HepG2 (cell line): ENCODE data around the gene TMOD3. TPM values are rescaled to one million over a fixed set of nuclear protein-coding genes. Genes with fewer than 3 reads are reported as not detected.

Source experiments
- BHLHE40 ChIP-seq: IDR thresholded peaks from 2 replicates; pipeline ENCODE4 v1.6.1; 2011; ENCODE audit warnings: low read length, improper control_type of control experiment
- CREM ChIP-seq, 2 experiments: sonication (generic) in 1 of 2; formaldehyde crosslinking in 1 of 2; IDR thresholded peaks; 2 replicates each; pipeline versions ENCODE4 v1.4.0 to v1.6.1; 2016 to 2020; ENCODE audit warnings: antibody characterized with exemption in 1 of 2, mild to moderate bottlenecking in 1 of 2, missing genetic modification reagents in 1 of 2
- ETS1 ChIP-seq: sonication (generic); formaldehyde crosslinking; IDR thresholded peaks from 2 replicates; pipeline ENCODE4 v1.4.0; 2020; ENCODE audit warnings: missing genetic modification reagents
- FOXJ3 ChIP-seq: sonication (generic); formaldehyde crosslinking; IDR thresholded peaks from 2 replicates; pipeline ENCODE4 v1.4.0; 2020; ENCODE audit warnings: missing genetic modification reagents, mild to moderate bottlenecking, borderline replicate concordance
- HIVEP1 ChIP-seq: sonication (generic); formaldehyde crosslinking; IDR thresholded peaks from 2 replicates; pipeline ENCODE4 v1.4.0; 2020; ENCODE audit warnings: mild to moderate bottlenecking, missing genetic modification reagents
- HOMEZ ChIP-seq: IDR thresholded peaks from 2 replicates; pipeline ENCODE4 v1.6.1; 2016; ENCODE audit warnings: low read depth
- JDP2 ChIP-seq: sonication (generic); formaldehyde crosslinking; IDR thresholded peaks from 2 replicates; pipeline ENCODE4 v1.8.1; 2022; ENCODE audit warnings: missing genetic modification reagents, borderline replicate concordance
- PAXIP1 ChIP-seq: sonication (generic); formaldehyde crosslinking; conservative IDR thresholded peaks from 2 replicates; pipeline ENCODE4 v1.4.0; 2020; ENCODE audit warnings: mild to moderate bottlenecking, missing genetic modification reagents, moderate library complexity
- PHB2 ChIP-seq: fragments of 450-650 bp; IDR thresholded peaks from 2 replicates; pipeline ENCODE4 v1.6.1; 2018; ENCODE audit not compliant: partially characterized antibody
- SP1 ChIP-seq, 2 experiments: fragments of 450-650 bp in 1 of 2; sonication (generic) in 1 of 2; formaldehyde crosslinking in 1 of 2; IDR thresholded peaks; 2 replicates each; pipeline versions ENCODE4 v1.4.0 to v1.6.1; 2016 to 2020; ENCODE audit warnings: missing genetic modification reagents in 1 of 2
- ZMAT3 ChIP-seq: sonication (generic); formaldehyde crosslinking; conservative IDR thresholded peaks from 2 replicates; pipeline ENCODE4 v1.7.0; 2021; ENCODE audit warnings: missing genetic modification reagents
- ZNF121 ChIP-seq: sonication (generic); formaldehyde crosslinking; IDR thresholded peaks from 2 replicates; pipeline ENCODE4 v1.5.0; 2020; ENCODE audit warnings: mild to moderate bottlenecking, missing genetic modification reagents
- ZNF138 ChIP-seq: sonication (generic); formaldehyde crosslinking; IDR thresholded peaks from 2 replicates; pipeline ENCODE4 v1.5.0; 2020; ENCODE audit warnings: mild to moderate bottlenecking, low read depth, missing genetic modification reagents
- polyA plus RNA-seq, 8 experiments: library from polyadenylated mRNA; depleted of rRNA in 3 of 8; stranded (reverse) in 7 of 8; unstranded in 1 of 8; fragments of >200 nt; fragmentation: Illumina TruSeq in 4 of 8; extraction: Trizol in 4 of 8; gene quantifications; 2 replicates each; pipeline versions ENCODE4 v1.2.1 to v1.2.3, GENCODE V29; 2011 to 2016; ENCODE audit warnings: low read depth in 4 of 8, missing spikeins in 1 of 8, mixed read lengths in 1 of 8; ENCODE audit not compliant: insufficient read depth in 1 of 8
- total RNA-seq, 5 experiments: library from RNA; depleted of rRNA; stranded (reverse); fragments of >200 nt; fragmentation: Illumina TruSeq; extraction: Trizol; gene quantifications; 2 replicates each; pipeline ENCODE4 v1.2.3, GENCODE V29; 2016; ENCODE audit warnings: low read depth in 1 of 5
- TF ChIP-seq, protein P1 (sequence below): sonication (generic); formaldehyde crosslinking; IDR thresholded peaks from 2 replicates; pipeline ENCODE4 v1.4.0; 2020; ENCODE audit warnings: missing genetic modification reagents, mild to moderate bottlenecking, borderline replicate concordance
- TF ChIP-seq, protein P2 (sequence below): sonication (generic); formaldehyde crosslinking; IDR thresholded peaks from 2 replicates; pipeline ENCODE4 v1.4.0; 2020; ENCODE audit warnings: mild to moderate bottlenecking, low read depth, missing genetic modification reagents

Gene TMOD3
- total and polyA plus RNA-seq, 2 of the 13 experiments (the other 11 are each of a cell fraction or from before 2014, with no cell fraction given), result 5.1 to 23.2 TPM

DNA sequence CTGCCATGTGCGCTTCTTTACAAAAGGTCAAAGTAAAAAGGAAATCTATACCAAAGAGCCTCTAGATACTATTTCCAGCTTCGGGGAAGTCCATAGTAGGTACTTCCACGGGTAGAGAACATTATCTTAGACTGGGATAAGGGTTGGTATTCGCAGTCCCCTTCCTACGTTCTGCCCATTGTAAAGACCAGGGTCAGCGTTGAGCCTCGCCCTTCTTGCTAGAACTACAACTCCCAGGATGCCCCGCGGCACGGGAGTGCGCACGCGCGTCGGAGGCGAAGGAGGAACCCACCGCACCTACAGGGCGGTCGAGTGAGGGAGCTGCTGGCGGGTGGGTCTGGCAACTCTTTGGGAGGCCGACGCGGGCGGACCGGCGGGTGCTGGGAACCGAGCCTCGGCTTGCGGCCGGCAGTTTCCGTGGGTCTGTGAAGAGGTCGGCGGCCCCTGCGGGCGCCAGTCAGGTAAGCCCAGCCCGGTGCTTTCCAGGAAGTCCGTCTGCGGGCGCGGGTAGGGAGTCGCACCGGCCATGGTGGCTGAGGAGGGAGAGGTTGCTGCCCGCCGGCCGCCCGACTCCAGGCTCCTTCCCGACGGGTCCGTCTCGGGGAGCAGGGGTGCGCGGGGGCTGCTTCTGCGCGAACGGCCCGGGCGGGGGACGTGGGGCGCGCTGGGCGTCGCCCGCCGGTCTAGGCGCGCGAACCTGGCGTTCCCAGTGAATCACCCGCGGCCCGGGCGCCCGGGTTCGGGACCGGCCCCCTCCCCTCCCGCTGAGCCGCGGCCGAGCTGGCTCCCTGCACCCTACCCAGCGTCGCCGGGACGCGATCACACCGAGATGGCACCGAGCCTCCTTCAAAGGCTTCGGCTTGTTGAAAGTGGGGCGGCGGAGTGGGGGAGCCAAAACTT lies at the start of gene TMOD3 (continued):
- TF ChIP-seq, protein P1, sequence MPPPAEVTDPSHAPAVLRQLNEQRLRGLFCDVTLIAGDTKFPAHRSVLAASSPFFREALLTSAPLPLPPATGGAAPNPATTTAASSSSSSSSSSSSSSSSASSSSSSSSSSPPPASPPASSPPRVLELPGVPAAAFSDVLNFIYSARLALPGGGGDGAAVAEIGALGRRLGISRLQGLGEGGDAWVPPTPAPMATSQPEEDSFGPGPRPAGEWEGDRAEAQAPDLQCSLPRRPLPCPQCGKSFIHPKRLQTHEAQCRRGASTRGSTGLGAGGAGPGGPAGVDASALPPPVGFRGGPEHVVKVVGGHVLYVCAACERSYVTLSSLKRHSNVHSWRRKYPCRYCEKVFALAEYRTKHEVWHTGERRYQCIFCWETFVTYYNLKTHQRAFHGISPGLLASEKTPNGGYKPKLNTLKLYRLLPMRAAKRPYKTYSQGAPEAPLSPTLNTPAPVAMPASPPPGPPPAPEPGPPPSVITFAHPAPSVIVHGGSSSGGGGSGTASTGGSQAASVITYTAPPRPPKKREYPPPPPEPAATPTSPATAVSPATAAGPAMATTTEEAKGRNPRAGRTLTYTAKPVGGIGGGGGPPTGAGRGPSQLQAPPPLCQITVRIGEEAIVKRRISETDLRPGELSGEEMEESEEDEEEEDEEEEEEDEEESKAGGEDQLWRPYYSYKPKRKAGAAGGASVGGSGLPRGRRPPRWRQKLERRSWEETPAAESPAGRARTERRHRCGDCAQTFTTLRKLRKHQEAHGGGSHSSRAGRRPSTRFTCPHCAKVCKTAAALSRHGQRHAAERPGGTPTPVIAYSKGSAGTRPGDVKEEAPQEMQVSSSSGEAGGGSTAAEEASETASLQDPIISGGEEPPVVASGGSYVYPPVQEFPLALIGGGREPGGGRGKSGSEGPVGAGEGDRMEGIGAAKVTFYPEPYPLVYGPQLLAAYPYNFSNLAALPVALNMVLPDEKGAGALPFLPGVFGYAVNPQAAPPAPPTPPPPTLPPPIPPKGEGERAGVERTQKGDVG (CRISPR knock-in tag), result no peak
- 0 out of 2 replicates have a peak, but pooled peaks have one; percentile 38 for TF ChIP-seq ZMAT3 (CRISPR knock-in tag)
- TF ChIP-seq PAXIP1 (CRISPR knock-in tag), result no peak
- TF ChIP-seq ZNF138 (CRISPR knock-in tag), result 0 out of 2 replicates have a peak, but pooled peaks have one; percentile 48
- TF ChIP-seq JDP2 (CRISPR knock-in tag), result no peak
- no peak for TF ChIP-seq SP1 (IDR thresholded peaks at IDR 0.05)
- TF ChIP-seq SP1 (CRISPR knock-in tag; IDR thresholded peaks at IDR 0.05), result no peak; the same call in 1 of the 2 replicates
- TF ChIP-seq PHB2, result no peak
- no peak for TF ChIP-seq BHLHE40
- peak; percentile 43; the same call in 1 of the 2 replicates for TF ChIP-seq HOMEZ (CRISPR knock-in tag)
- TF ChIP-seq, protein P2, sequence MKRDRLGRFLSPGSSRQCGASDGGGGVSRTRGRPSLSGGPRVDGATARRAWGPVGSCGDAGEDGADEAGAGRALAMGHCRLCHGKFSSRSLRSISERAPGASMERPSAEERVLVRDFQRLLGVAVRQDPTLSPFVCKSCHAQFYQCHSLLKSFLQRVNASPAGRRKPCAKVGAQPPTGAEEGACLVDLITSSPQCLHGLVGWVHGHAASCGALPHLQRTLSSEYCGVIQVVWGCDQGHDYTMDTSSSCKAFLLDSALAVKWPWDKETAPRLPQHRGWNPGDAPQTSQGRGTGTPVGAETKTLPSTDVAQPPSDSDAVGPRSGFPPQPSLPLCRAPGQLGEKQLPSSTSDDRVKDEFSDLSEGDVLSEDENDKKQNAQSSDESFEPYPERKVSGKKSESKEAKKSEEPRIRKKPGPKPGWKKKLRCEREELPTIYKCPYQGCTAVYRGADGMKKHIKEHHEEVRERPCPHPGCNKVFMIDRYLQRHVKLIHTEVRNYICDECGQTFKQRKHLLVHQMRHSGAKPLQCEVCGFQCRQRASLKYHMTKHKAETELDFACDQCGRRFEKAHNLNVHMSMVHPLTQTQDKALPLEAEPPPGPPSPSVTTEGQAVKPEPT (CRISPR knock-in tag), result no peak
- no peak for TF ChIP-seq FOXJ3 (CRISPR knock-in tag)
- no peak for TF ChIP-seq ZNF121 (CRISPR knock-in tag)
- TF ChIP-seq ETS1 (CRISPR knock-in tag), result 0 out of 2 replicates have a peak, but pooled peaks have one; percentile 34
- TF ChIP-seq HIVEP1 (CRISPR knock-in tag), result peak; percentile 63
- 0 out of 2 replicates have a peak, but pooled peaks have one; percentile 44 for TF ChIP-seq CREM (IDR thresholded peaks at IDR 0.05)
- TF ChIP-seq CREM (CRISPR knock-in tag; IDR thresholded peaks at IDR 0.05), result no peak
